Measurements from ENCODE around the gene EEF1A2. TPM values are rescaled to one million over a fixed set of nuclear protein-coding genes. Genes with fewer than 3 reads are reported as not detected.
"Not testable (repeated sequence)": the region's sequence is repeated elsewhere in the genome, so short reads cannot be mapped to it uniquely, and the experiment has no call there.

The EEF1A2 gene
- polyA plus RNA-seq, 3 donors = 0.79 to 1.6 (median 1.1) TPM

- no peak for DNase-seq (ENCODE audit: low read depth in 3 of 3, low spot score in 2 of 3)
Measured at GRCh38 chr20:63490416-63490815, 8.5 kb downstream of the EEF1A2 start.

DNA sequence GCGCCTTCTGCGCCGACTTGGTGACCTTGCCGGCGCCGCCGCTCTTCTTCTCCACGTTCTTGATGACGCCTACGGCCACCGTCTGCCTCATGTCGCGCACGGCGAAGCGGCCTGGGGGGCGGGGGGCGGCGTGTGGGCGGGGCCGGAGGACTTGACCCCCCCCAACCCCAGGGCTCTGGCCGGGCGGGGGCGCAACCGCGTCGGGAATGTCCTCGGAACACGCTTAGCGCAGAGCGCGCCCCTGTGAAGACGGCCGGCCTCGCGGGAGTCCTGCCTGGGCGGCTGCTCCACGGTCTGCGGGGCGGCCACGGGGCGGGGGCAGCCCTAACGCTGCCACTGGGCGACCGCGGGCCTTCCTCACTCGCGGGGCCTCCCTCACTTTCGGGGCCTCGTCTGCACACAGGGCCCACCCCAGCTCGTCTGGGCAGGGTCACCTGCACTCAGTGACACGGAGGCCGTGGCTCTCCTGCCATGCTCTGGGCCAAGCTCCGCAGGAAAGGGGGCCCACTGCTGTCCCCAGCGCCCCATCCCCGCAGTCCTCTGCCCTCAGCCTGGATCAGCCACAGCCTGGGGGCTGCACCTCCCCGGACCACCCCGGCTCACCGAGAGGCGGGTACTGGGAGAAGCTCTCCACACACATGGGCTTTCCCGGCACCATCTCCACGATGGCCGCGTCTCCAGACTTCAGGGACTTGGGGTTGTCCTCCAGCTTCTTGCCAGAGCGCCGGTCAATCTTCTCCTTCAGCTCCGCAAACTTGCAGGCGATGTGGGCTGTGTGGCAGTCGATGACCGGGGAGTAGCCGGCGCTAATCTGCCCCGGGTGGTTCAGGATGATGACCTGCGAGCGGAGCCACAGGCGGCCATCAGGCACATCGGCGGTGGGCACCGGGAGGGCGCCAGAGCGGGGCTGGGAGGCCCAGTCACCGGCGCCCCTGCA is 10.3 kb downstream of the EEF1A2 start:
- DNase-seq (ENCODE audit: low read depth in 3 of 3, low spot score in 2 of 3) = no peak

- DNase-seq (ENCODE audit: low read depth in 3 of 3, low spot score in 2 of 3) = no peak
Measured at GRCh38 chr20:63487781-63488241, 11.1 kb downstream of the EEF1A2 start.

DNA sequence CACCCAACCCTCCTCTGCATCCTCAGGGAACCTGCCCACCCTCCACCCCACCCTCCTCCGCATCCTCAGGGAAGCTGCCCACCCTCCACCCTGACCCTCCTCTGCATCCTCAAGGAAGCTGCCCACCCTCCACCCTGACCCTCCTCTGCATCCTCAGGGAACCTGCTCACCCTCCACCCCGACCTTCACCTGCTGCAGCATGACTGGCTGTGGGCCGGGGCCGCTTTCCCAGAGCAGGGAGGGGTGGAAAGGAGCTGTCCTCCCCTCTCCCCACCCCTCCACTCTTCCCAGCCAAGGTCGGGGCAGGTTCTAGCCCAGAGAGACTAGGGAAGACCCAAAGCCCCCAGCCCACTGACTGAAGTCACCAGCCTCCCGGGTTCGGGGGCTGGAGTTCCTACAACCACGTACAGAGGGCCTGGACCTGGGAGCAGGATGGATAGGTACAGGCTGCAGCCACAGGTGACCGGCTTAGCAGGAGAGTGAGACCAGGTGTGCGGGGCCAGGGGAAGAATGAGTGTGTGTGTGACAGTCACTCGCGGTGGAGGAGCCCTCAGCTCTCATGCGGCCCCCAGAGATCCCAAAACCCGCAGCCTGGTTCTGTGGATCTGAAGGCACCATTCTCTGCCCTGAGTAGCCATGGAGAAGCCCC is 11.6 kb downstream of the EEF1A2 start:
- DNase-seq (ENCODE audit: low read depth in 3 of 3, low spot score in 2 of 3) = no peak

DNA sequence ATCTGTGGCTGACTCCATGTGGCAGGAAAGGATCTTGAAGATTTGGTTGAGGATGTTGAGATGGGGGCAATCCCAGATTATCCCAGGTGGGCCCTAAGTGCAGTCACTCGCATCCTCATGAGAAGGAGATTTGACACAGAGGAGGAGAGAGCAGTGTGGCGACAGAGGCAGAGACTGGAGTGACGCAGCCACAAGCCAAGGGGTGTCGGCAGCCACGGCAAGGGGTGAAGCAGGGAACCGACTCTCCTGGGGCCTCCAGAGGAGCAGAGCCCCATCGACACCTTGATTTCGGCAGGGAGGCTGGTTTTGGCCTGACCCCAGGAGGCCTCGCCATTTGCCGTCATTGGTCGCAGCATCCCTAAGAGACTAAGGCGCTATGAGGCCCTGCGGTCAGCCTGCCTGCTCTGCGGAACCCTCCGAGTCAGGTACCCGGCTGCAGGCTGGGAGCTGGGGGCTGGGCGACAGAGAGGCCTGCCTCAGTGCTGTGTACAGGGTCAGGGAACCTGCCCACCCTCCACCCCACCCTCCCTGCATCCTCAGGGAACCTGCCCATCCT is 12.5 kb downstream of the EEF1A2 start:
- no peak for DNase-seq (ENCODE audit: low read depth in 3 of 3, low spot score in 2 of 3)

GRCh38 chr20:63484651-63485403 is 14.1 kb downstream of the EEF1A2 start:
- DNase-seq (ENCODE audit: low read depth in 3 of 3, low spot score in 2 of 3) = no peak

DNA sequence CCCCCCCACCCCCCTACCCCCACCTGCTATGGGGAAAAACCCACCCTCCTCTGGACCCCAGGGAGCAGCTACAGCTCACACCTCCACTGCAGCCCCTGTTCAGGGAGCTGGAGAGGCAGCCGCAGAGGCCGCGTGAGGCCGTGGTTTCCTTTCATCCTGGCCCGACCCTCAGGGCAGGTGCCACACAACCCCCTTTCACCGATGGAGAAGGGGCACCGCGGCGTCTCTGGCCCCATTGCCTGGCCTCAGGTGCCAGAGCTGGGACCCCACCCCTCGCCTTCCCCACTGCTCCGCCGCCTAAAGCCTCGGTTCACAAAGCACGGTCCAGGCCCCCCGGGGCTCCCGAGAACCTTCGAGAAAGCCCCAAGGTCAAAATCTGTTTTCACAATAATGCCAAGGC is 14.6 kb downstream of the EEF1A2 start:
- no peak for DNase-seq (ENCODE audit: low read depth in 3 of 3, low spot score in 2 of 3)

DNA sequence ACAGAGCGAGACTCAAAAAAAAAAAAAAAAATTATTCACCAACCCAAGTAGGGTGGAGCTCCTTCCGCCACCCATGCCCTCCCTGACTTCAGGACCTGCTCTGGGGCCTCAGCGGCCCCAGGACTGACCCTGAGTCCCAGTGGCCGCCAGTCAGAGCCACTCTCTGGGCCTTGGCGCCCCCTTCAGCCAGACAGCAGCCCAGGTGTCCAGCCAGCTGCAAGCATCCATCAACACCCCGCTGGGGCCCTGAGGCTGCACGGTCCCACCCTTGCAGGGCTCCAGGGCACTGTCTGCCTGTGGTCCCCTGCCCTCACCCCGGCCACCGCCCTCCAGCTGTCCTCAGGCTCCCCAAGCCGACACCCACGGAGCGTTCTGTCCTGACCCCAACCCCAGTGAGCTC is 15.0 kb downstream of the EEF1A2 start:
- no peak for DNase-seq (ENCODE audit: low read depth in 3 of 3, low spot score in 2 of 3)

GRCh38 chr20:63482021-63482587 is 16.8 kb downstream of the EEF1A2 start:
- DNase-seq (ENCODE audit: low read depth in 3 of 3, low spot score in 2 of 3) = no peak

DNA sequence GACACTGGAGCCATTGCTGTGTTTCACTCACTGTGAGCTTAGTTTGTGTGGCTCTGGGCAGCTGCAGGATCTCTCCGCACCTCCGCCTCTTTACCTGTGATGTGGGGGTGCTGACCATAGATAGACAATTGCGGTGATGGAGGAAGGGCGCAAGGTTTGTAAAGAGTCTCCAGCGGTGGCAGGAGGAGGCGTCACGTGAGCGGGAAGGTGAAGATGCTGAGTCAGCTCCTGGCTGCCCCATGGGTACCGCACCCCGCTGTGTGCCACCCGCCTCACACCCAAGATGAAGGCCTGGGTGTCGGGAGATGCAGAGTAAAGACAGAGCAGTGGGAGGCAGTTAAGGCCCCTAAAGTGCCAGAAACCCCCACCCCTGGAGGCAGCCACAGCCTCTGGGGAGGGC is 17.4 kb downstream of the EEF1A2 start:
- DNase-seq (ENCODE audit: low read depth in 3 of 3, low spot score in 2 of 3) = no peak

DNA sequence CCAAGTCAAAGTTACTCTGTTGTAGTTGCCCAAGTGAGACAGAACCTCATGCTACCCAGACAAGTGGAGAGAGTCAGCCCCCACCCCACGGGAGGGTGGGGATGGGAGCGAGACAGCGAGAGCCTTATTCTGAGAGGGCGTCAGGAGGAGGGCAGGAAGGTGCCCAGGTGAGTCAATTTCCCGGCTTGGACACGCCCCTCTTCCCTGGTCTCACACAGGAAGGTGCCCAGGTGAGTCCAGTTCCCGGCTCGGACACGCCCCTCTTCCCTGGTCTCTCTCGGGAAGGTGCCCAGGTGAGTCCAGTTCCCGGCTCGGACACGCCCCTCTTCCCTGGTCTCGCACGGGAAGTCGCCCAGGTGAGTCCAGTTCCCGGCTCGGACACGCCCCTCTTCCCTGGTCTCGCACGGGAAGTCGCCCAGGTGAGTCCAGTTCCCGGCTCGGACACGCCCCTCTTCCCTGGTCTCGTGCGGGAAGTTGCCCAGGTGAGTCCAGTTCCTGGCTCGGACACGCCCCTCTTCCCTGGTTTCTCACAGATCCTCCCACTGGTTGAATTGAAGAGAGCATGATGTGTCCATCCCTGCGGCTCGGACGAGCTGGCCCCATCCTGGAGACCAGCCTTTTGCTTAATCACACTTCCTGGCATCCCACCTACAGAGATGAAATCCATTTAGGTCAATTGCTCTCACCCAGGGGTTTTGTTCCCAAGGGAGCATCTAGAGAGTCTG is 19.0 kb downstream of the EEF1A2 start:
- not testable (repeated sequence) for DNase-seq (ENCODE audit: low read depth in 3 of 3, low spot score in 2 of 3)

GRCh38 chr20:63478346-63479302 is 20.3 kb downstream of the EEF1A2 start:
- no peak for DNase-seq (ENCODE audit: low read depth in 3 of 3, low spot score in 2 of 3)

DNA sequence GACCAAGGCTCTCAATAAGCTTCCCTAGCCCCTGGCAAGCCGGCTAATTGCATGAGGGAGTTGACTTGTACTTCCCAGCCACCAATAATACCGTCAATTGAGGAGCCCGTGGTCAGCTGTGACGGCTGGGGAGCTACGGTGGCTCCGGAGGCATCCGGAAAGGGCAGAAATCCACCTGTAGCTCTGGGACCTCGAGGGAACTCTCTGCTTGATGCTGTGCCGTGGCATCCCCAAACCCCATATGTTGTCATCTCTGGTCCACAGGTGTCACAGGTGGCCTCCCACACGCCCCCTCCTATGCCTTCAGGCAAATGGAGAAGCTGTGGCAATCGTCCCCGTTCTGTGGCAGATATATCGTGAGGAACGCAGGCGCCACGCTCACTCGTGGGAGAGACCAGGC is 20.9 kb downstream of the EEF1A2 start:
- no peak for DNase-seq (ENCODE audit: low read depth in 3 of 3, low spot score in 2 of 3)

DNA sequence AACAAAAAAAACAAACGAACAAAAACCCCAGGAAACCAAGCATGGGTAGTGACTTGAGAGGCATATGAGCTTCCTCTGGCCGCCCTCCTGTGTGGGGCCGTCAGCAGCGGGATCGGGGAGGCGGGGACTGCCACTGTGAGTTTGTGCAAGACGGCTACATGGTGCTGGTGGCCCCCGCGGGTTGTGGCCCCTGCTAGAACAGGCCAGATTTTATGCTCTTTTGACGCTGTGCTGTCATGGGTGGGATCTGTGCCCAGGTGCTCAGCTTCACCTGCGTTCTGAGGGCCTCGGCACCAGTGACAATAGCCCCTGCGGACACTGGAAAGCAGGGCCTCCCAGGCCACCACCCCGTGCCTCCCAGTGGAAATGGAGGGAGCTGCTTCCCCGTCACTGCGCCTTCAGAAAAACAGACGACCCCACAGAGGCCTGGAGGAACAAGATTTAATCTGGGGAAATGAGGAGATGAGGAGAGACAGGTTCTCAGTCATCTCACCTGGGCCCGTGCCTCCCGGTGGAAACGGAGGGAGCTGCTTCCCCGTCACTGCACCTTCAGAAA is 21.7 kb downstream of the EEF1A2 start:
- no peak for DNase-seq (ENCODE audit: low read depth in 3 of 3, low spot score in 2 of 3)

- DNase-seq (ENCODE audit: low read depth in 3 of 3, low spot score in 2 of 3) = no peak
Measured at GRCh38 chr20:63475209-63475608, 23.7 kb downstream of the EEF1A2 start.

DNA sequence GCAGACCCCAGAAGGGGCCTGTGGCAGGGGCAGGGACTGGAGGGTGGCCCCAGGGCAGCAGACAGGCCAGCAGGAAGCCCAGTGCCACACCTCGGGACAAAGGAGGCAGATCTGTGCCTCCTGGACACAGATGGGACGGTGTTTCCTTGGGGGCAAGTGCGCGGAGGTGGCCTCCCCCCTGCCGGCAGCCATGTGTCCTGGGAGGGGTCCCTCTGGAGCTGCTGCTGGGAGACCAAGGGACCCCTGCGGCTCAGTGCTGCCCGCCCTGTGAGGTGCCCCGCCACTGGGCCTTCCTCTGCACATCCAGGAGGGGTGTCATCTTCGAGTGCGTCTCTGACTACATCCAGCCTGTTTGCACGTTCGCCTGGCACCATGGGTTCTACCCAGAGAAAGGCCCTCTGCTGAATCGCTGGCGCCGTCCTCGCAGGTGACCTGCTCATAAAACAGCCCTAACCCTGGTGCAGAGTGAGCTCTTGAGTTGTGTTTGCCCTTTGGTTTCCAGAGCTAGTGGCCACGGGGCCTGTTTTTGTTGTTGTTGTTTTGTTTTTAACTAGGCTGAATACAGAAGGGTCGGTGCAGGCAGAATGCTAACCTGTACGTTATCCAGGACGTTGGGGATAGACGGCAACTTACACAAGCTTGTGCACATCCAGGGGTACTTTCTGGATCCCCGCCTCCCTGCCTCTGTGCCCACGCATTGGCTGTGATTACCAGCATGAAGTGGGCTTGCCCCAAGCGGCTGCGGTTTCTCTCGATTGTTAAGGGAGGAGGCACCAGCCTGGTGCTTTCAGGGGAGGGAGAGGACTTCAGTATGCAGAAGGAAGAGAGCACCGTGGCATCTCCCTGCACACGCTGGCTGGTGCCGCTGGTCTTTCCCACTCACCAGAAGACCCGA is 25.1 kb downstream of the EEF1A2 start:
- no peak for DNase-seq (ENCODE audit: low read depth in 3 of 3, low spot score in 2 of 3)

- no peak for DNase-seq (ENCODE audit: low read depth in 3 of 3, low spot score in 2 of 3)
Measured at GRCh38 chr20:63472862-63473390, 26.0 kb downstream of the EEF1A2 start.

Data from right renal cortex interstitium (tissue), 3 donors.